Embryonic facial prominence (tissue), 1 donor: ENCODE measurements around the gene LPAR6.
"Not testable (repeated sequence)": the region's sequence is repeated elsewhere in the genome, so short reads cannot be mapped to it uniquely, and the experiment has no call there.

ENCODE experiments used
- DNase-seq: peaks from one replicate; pipeline ENCODE4 v3.0.0-alpha.2; 2016; ENCODE audit errors: extremely low spot score

Gene LPAR6, protein sequence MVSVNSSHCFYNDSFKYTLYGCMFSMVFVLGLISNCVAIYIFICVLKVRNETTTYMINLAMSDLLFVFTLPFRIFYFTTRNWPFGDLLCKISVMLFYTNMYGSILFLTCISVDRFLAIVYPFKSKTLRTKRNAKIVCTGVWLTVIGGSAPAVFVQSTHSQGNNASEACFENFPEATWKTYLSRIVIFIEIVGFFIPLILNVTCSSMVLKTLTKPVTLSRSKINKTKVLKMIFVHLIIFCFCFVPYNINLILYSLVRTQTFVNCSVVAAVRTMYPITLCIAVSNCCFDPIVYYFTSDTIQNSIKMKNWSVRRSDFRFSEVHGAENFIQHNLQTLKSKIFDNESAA

DNA sequence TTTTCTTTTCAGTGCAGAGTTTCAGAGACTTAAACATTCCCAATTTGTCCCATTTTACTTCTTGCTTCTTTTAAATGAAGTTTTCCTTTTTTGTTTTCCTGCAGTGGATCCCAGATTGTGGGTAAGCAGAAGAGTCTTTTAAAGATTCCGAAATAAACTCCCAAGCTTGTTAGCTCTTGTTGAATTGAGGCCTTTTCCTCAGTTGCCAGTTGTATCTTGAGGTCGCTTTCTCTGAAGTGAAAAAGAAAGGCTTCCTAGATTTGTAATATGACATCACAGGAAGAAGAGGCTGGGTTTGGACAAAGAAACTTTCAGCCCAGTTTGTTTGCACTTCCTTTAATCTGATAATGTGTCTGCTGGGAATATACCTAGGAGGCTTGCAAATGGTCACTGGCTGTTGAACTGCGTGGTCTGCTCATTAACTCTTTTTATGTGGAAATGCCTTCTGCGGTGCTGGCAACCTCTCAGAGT, at the start of gene LPAR6:
TSS of gene LPAR6 (minus strand) at position 233 of the 471 bp plus-strand sequence. CDS start 690 bp downstream, outside the sequence.
- DNase-seq = peak; percentile 54

- DNase-seq = no peak
Observed at GRCh38 chr13:48457578-48458242, 44.8 kb upstream of the LPAR6 start.

GRCh38 chr13:48456546-48456945, 43.6 kb upstream of the LPAR6 start:
- no peak for DNase-seq

DNA sequence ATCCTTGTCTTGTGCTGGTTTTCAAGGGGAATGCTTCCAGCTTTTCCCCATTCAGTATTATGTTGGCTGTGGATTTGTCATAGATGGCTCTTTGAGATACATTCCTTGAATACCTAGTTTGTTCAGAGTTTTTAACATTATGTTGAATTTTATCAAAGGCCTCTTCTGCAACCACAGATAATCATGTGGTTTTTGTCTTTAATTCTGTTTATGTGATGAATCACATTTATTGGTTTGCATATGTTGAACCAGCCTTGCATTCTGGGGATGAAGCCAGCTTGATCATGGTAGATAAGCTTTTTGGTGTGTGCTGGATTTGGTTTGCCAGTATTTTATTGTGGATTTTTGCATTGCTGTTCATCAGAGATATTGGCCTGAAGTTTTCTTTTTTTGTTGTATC, 38.3 kb upstream of the LPAR6 start:
- DNase-seq = not testable (repeated sequence)

GRCh38 chr13:48449656-48450055, 36.7 kb upstream of the LPAR6 start:
- DNase-seq = no peak

GRCh38 chr13:48448959-48449614, 36.2 kb upstream of the LPAR6 start:
- no peak for DNase-seq

GRCh38 chr13:48448285-48448958, 35.5 kb upstream of the LPAR6 start:
- DNase-seq = no peak

- DNase-seq = no peak
Observed at GRCh38 chr13:48446464-48446863, 33.6 kb upstream of the LPAR6 start.

GRCh38 chr13:48443442-48444208, 30.7 kb upstream of the LPAR6 start:
- no peak for DNase-seq

- DNase-seq = no peak
Observed at GRCh38 chr13:48437371-48437770, 24.5 kb upstream of the LPAR6 start.

- DNase-seq = no peak
Observed at GRCh38 chr13:48436661-48437288, 23.9 kb upstream of the LPAR6 start.

- DNase-seq = no peak
Observed at GRCh38 chr13:48434200-48434599, 21.3 kb upstream of the LPAR6 start.

GRCh38 chr13:48431987-48432615, 19.2 kb upstream of the LPAR6 start:
- DNase-seq = no peak

- DNase-seq = no peak
Observed at GRCh38 chr13:48431431-48431830, 18.5 kb upstream of the LPAR6 start.

DNA sequence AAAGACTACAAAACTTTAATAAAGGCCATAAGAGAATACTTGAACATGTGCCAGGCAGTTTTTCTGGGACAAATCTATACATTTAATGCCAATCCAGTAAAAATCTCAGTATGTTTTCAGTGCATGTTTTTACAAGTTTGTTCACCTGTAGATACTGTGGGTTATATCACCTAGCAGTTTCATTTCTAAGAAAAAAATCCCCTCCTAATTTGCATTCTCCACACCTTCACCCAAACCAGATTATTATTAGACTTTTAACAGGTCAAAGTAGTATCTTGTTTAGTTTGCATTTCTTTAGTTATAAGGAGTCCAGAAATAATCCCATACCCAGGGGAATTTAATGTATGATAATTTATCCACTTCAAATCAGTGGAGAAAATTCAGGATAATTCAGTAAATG, 17.0 kb upstream of the LPAR6 start:
- DNase-seq = no peak

DNA sequence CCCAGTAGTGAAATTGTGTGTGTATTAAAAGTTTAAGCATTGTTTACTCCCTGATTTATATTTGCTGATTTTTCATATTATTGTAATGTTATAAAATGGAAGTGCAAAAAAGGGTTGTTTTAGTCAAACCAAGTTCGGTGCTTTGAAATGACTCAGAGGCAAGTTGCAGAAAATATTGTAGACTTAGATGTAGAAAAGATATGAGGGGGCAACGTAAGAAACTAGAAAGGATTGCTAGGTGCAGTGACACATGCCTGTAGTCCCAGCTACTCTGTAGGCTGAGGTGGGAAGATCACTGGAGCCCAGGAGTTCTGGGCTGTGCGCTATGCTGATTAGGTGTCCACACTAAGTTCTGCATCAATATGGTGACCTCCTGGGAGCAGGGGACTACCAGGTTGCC, 16.1 kb upstream of the LPAR6 start:
- DNase-seq = no peak

GRCh38 chr13:48426755-48427298, 13.9 kb upstream of the LPAR6 start:
- DNase-seq = not testable (repeated sequence)

DNA sequence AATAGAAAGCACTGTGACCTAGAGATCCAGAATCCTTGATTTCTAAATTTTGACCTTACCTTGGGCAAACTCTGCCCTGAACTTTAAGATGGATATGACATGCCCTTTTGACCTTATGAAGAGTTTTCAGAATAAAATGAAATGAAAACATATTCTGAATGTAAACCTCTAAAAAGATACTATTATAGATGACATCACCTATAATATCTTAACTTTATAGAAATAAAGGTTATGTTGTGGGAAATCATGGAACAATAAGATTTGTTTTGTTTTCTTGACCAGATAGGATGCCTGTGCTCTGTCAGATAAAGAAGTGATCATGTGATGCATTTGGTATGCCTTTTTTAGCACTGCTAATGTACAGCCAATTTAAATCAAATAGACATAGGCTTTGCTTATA, 13.1 kb upstream of the LPAR6 start:
- no peak for DNase-seq

DNA sequence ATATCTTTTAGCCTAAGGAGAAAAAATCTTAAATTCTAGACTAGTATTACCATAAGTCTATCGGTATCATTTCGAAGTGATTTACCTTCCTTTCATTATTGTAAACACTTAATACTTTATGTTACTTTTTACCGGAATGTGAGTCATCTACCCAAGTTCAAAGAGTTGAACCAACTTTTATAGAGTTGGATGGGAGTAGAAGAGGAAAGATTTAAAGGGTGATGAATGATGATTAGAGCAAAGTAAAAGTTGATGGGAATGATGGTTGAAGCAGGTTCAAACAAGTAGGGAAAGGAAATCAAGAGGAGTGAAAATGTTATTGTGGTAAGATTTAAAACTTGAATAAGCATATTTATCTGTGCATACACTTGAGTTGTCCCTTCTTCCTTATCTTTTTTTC, 11.3 kb upstream of the LPAR6 start:
- no peak for DNase-seq

GRCh38 chr13:48422003-48422402, 9.1 kb upstream of the LPAR6 start:
- DNase-seq = not testable (repeated sequence)
